Panc1 (cell line): Measurements from ENCODE around the gene TNPO3. TPM values are rescaled to one million over a fixed set of nuclear protein-coding genes. Genes with fewer than 3 reads are reported as not detected.

ENCODE experiments used
- ATAC-seq: fragments of 200-7000 bp; cut with Tn5 transposase; 2 replicates; pipeline ENCODE4 v1.9.1; 2020; ENCODE audit warnings: mild to moderate bottlenecking, moderate library complexity
- BruUV-seq: library from RNA; stranded (reverse); fragments of 400-500 nt; replicated peaks from 2 replicates; lab custom pipeline; 2021; lab: Mats Ljungman, UMichigan
- CTCF ChIA-PET: fragments of 300-600 bp; sonication (Branson Sonifier 250); formaldehyde crosslinking; loops from one replicate; lab custom pipeline; 2022; ENCODE audit warnings: antibody characterized with exemption; lab: Charles Lee
- POLR2A ChIA-PET: fragments of 300-600 bp; sonication (Branson Sonifier 250); formaldehyde crosslinking; loops from one replicate; lab custom pipeline; 2022; ENCODE audit warnings: antibody characterized with exemption; lab: Charles Lee
- DNase-seq: peaks from one replicate; pipeline ENCODE4 v3.0.0-alpha.2; 2010; ENCODE audit warnings: low read depth, low spot score
- H3K27ac ChIP-seq: 2 replicates; pipeline ENCODE4 v1.5.1; 2011; ENCODE audit warnings: mild to moderate bottlenecking, low read length, inconsistent platforms
- H3K27me3 ChIP-seq: fragments of 200-500 bp; sonication (Bioruptor generic); 2 replicates; pipeline ENCODE4 v1.6.0; 2014; ENCODE audit warnings: low read length, inconsistent platforms; ENCODE audit not compliant: control insufficient read depth, insufficient read depth
- H3K36me3 ChIP-seq: fragments of 200-500 bp; sonication (Bioruptor generic); 2 replicates; pipeline ENCODE4 v1.5.1; 2014; ENCODE audit warnings: inconsistent platforms, mild to moderate bottlenecking, low read length, moderate library complexity; ENCODE audit not compliant: control insufficient read depth, insufficient read depth
- H3K4me1 ChIP-seq: 2 replicates; pipeline ENCODE4 v1.5.1; 2011; ENCODE audit warnings: inconsistent platforms, mild to moderate bottlenecking, low read length, moderate library complexity; ENCODE audit not compliant: control insufficient read depth, insufficient read depth
- H3K4me3 ChIP-seq, 2 experiments: 2 replicates each; pipeline ENCODE4 v1.5.1; 2011 to 2012; ENCODE audit warnings: low read depth in 2 of 2, low read length in 2 of 2, mild to moderate bottlenecking in 2 of 2, inconsistent platforms in 1 of 2, moderate library complexity in 1 of 2
- H3K9me3 ChIP-seq: fragments of 200-500 bp; sonication (Bioruptor generic); 2 replicates; pipeline ENCODE4 v1.5.1; 2014; ENCODE audit warnings: low read depth, mild to moderate bottlenecking, inconsistent platforms, low read length, moderate library complexity; ENCODE audit not compliant: control insufficient read depth, insufficient read depth
- POLR2AphosphoS5 ChIP-seq: IDR thresholded peaks from 2 replicates; pipeline ENCODE4 v1.6.1; 2012; ENCODE audit warnings: mild to moderate bottlenecking, low read depth, low read length, moderate library complexity
- SIN3A ChIP-seq: IDR thresholded peaks from 2 replicates; pipeline ENCODE4 v1.6.1; 2012; ENCODE audit warnings: low read depth, mild to moderate bottlenecking, low read length, moderate library complexity, borderline replicate concordance; ENCODE audit not compliant: insufficient read depth
- TCF7L2 ChIP-seq: IDR thresholded peaks from 2 replicates; pipeline ENCODE4 v1.6.1; 2011; ENCODE audit warnings: mild to moderate bottlenecking, low read depth, low read length, inconsistent platforms
- in situ Hi-C: cut with HindIII; loops from 2 replicates; pipeline ENCODE4 v1.10.0; 2016; ENCODE audit warnings: low sequenced_read_pairs, low pct_unique_long_range_greater_than_20kb
- intact Hi-C: fragments of 100-400 bp; cut with micrococcal nuclease; formaldehyde crosslinking; loops from one replicate; pipeline ENCODE4 v1.10.0; 2022; ENCODE audit not compliant: unreplicated experiment
- total RNA-seq: library from RNA; stranded (reverse); gene quantifications from one replicate; pipeline ENCODE4 v1.2.1, GENCODE V29; 2021; ENCODE audit not compliant: unreplicated experiment
- TF ChIP-seq, protein P1 (sequence below), 2 experiments: IDR thresholded peaks; 2 replicates each; pipeline ENCODE4 v1.6.1; 2011 to 2012; ENCODE audit warnings: low read depth in 2 of 2, control low read depth in 1 of 2, low read length in 1 of 2, mild to moderate bottlenecking in 1 of 2, moderate library complexity in 1 of 2; ENCODE audit not compliant: insufficient read depth in 1 of 2
- TF ChIP-seq, protein P2 (sequence below): fragments of 450-650 bp; IDR thresholded peaks from 2 replicates; pipeline ENCODE4 v1.5.1; 2017; ENCODE audit warnings: mild to moderate bottlenecking

Gene TNPO3
- total RNA-seq, 1 experiment from 2014 or later: 71.8 TPM

DNA sequence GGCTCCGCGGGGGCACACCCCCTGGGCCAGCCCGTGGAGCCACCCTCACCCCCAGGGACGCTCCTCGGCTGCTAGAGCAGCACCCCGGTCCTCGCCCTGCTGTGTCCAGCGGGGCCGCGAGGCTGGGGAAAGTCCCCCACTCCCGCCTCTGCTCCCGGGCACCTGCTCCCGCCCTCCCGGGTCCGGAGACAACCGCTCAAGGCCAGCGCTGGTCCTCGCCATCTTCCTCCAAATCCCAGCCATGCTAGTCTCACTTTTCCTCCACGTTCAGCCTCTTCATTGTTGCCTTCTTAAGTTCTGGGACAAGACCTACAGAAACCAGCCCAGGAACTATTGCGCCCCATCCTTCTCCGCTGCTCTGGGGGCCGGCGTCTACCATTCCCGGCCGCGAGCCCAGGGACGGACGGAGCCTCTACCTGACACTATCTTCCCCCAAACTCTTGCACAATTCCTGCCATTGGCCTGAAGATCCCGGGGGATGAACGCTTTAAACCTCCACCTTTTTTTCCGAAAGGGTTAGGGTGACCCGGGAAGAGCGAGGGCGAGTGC is 139.6 kb downstream of the TNPO3 start:
- in situ Hi-C loops: no loop called here
- no peak for ATAC-seq
- Histone ChIP-seq H3K4me1 (no peaks in the 10 kb centered on the region; the same call in 1 of the 2 replicates), H3K27ac (no peak overlapping the region), H3K9me3 (no peaks in the 10 kb centered on the region), H3K4me3 (no peak overlapping the region), H3K36me3 (no peaks in the 10 kb centered on the region), H3K27me3 (no peaks in the 10 kb centered on the region)
- intact Hi-C loops: no loop called here
- TF ChIP-seq SIN3A: no peak
- TF ChIP-seq, protein P1, sequence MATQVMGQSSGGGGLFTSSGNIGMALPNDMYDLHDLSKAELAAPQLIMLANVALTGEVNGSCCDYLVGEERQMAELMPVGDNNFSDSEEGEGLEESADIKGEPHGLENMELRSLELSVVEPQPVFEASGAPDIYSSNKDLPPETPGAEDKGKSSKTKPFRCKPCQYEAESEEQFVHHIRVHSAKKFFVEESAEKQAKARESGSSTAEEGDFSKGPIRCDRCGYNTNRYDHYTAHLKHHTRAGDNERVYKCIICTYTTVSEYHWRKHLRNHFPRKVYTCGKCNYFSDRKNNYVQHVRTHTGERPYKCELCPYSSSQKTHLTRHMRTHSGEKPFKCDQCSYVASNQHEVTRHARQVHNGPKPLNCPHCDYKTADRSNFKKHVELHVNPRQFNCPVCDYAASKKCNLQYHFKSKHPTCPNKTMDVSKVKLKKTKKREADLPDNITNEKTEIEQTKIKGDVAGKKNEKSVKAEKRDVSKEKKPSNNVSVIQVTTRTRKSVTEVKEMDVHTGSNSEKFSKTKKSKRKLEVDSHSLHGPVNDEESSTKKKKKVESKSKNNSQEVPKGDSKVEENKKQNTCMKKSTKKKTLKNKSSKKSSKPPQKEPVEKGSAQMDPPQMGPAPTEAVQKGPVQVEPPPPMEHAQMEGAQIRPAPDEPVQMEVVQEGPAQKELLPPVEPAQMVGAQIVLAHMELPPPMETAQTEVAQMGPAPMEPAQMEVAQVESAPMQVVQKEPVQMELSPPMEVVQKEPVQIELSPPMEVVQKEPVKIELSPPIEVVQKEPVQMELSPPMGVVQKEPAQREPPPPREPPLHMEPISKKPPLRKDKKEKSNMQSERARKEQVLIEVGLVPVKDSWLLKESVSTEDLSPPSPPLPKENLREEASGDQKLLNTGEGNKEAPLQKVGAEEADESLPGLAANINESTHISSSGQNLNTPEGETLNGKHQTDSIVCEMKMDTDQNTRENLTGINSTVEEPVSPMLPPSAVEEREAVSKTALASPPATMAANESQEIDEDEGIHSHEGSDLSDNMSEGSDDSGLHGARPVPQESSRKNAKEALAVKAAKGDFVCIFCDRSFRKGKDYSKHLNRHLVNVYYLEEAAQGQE (IDR thresholded peaks at IDR 0.05; ENCODE audit: insufficient read depth in 1 of 2, low read depth in 2 of 2, low read length in 1 of 2): no peak
- TF ChIP-seq TCF7L2: no peak
- ChIA-PET POLR2A (no interaction called here), CTCF (interaction anchor here (0.6 kb wide), 1 partner anchor 363 kb away, joined by 5 read pairs; no protein-coding TSS in a partner anchor)
- BruUV-seq: no TSS peak
- DNase-seq: no peak

GRCh38 chr7:128914566-128915151 is 140.3 kb downstream of the TNPO3 start:
- H3K27ac ChIP-seq: no peak overlapping the region
- H3K27me3 ChIP-seq: no peaks in the 10 kb centered on the region
- CTCF ChIA-PET: interaction anchor here (0.6 kb wide), 1 partner anchor 364 kb away, joined by 5 read pairs; no protein-coding TSS in a partner anchor
- no peaks in the 10 kb centered on the region for H3K9me3 ChIP-seq
- TF ChIP-seq TCF7L2 (no peak), POLR2AphosphoS5 (no peak), SIN3A (no peak)
- TF ChIP-seq, protein P2, sequence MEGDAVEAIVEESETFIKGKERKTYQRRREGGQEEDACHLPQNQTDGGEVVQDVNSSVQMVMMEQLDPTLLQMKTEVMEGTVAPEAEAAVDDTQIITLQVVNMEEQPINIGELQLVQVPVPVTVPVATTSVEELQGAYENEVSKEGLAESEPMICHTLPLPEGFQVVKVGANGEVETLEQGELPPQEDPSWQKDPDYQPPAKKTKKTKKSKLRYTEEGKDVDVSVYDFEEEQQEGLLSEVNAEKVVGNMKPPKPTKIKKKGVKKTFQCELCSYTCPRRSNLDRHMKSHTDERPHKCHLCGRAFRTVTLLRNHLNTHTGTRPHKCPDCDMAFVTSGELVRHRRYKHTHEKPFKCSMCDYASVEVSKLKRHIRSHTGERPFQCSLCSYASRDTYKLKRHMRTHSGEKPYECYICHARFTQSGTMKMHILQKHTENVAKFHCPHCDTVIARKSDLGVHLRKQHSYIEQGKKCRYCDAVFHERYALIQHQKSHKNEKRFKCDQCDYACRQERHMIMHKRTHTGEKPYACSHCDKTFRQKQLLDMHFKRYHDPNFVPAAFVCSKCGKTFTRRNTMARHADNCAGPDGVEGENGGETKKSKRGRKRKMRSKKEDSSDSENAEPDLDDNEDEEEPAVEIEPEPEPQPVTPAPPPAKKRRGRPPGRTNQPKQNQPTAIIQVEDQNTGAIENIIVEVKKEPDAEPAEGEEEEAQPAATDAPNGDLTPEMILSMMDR: no peak
- TF ChIP-seq, protein P1 (IDR thresholded peaks at IDR 0.05; ENCODE audit: insufficient read depth in 1 of 2, low read depth in 2 of 2, low read length in 1 of 2): no peak
- BruUV-seq: no TSS peak
- no peaks in the 10 kb centered on the region; the same call in 1 of the 2 replicates for H3K4me1 ChIP-seq
- peak; percentile 50 for ATAC-seq
- in situ Hi-C loops: no loop called here
- intact Hi-C loops: no loop called here
- no peaks in the 10 kb centered on the region for H3K36me3 ChIP-seq
- DNase-seq: no peak
- no peak overlapping the region for H3K4me3 ChIP-seq
- POLR2A ChIA-PET: no interaction called here
